Measurements from ENCODE around the gene TMEM165. TPM values are rescaled to one million over a fixed set of nuclear protein-coding genes. Genes with fewer than 3 reads are reported as not detected.
"Not testable (repeated sequence)": the region's sequence is repeated elsewhere in the genome, so short reads cannot be mapped to it uniquely, and the experiment has no call there.

TMEM165 gene
- total RNA-seq, 2 experiments from 2014 or later, result 44.8 to 46.0 TPM

GRCh38 chr4:55358668-55359067 lies 37.1 kb upstream of the TMEM165 start:
- intact Hi-C loops (cut with DNase I, micrococcal nuclease), result no loop called here
- no peaks in the 10 kb centered on the region for H3K36me3 Mint-ChIP-seq (ENCODE audit: low read depth)
- H3K27ac Mint-ChIP-seq, result no peak overlapping the region
- Histone ChIP-seq H3K4me3 (ENCODE audit: low read length) (no peak overlapping the region), H3K9me3 (ENCODE audit: control insufficient read depth in 1 of 2, insufficient read depth in 1 of 2, low read length in 2 of 2) (no peaks in the 10 kb centered on the region), H3K27ac (ENCODE audit: low read depth in 1 of 2, low read length in 2 of 2) (no peak overlapping the region), H3K27me3 (ENCODE audit: control insufficient read depth in 1 of 2, insufficient read depth in 2 of 2, low read length in 2 of 2) (no peaks in the 10 kb centered on the region), H3K4me1 (ENCODE audit: insufficient read depth, low read length) (no peaks in the 10 kb centered on the region), H3K36me3 (ENCODE audit: insufficient read depth, low read length) (no peaks in the 10 kb centered on the region)
- ChIA-PET CTCF (no interaction called here), POLR2A (no interaction called here)
- H3K4me1 Mint-ChIP-seq (ENCODE audit: low read depth), result no peaks in the 10 kb centered on the region
- no peaks in the 10 kb centered on the region for H3K9me3 Mint-ChIP-seq
- TF ChIP-seq CTCF (IDR thresholded peaks at IDR 0.05), result no peak
- no peak overlapping the region for H3K4me3 Mint-ChIP-seq
- ATAC-seq (ENCODE audit: poor library complexity), result no peak
- H3K27me3 Mint-ChIP-seq, result no peaks in the 10 kb centered on the region
- DNase-seq, result peak in 3 of 14 experiments; percentile 13 to 38 (median 34)

- no peak for ATAC-seq (ENCODE audit: poor library complexity)
- TF ChIP-seq CTCF (IDR thresholded peaks at IDR 0.05), result no peak
- no peaks in the 10 kb centered on the region for H3K4me1 Mint-ChIP-seq (ENCODE audit: low read depth)
- H3K4me3 ChIP-seq (ENCODE audit: low read length), result no peak overlapping the region
- no peaks in the 10 kb centered on the region for H3K9me3 Mint-ChIP-seq
- DNase-seq, result no peak
- no peaks in the 10 kb centered on the region for H3K9me3 ChIP-seq (ENCODE audit: control insufficient read depth in 1 of 2, insufficient read depth in 1 of 2, low read length in 2 of 2)
- no peak overlapping the region for H3K4me3 Mint-ChIP-seq
- intact Hi-C loops (cut with DNase I, micrococcal nuclease), result no loop called here
- no peaks in the 10 kb centered on the region for H3K36me3 ChIP-seq (ENCODE audit: insufficient read depth, low read length)
- H3K4me1 ChIP-seq (ENCODE audit: insufficient read depth, low read length), result no peaks in the 10 kb centered on the region
- no peaks in the 10 kb centered on the region for H3K27me3 Mint-ChIP-seq
- no peaks in the 10 kb centered on the region for H3K27me3 ChIP-seq (ENCODE audit: control insufficient read depth in 1 of 2, insufficient read depth in 2 of 2, low read length in 2 of 2)
- H3K27ac Mint-ChIP-seq, result no peak overlapping the region
- ChIA-PET POLR2A (no interaction called here), CTCF (no interaction called here)
- no peaks in the 10 kb centered on the region for H3K36me3 Mint-ChIP-seq (ENCODE audit: low read depth)
- no peak overlapping the region for H3K27ac ChIP-seq (ENCODE audit: low read depth in 1 of 2, low read length in 2 of 2)
These were observed 36.3 kb upstream of the TMEM165 start for GRCh38 chr4:55359397-55359916.

GRCh38 chr4:55362938-55363337 lies 32.8 kb upstream of the TMEM165 start:
- intact Hi-C loops (cut with DNase I, micrococcal nuclease); H3K4me3 Mint-ChIP-seq; H3K9me3 ChIP-seq (ENCODE audit: control insufficient read depth in 1 of 2, insufficient read depth in 1 of 2, low read length in 2 of 2); POLR2A ChIA-PET; H3K4me1 ChIP-seq (ENCODE audit: insufficient read depth, low read length); H3K27ac ChIP-seq (ENCODE audit: low read depth in 1 of 2, low read length in 2 of 2); H3K36me3 Mint-ChIP-seq (ENCODE audit: low read depth); ATAC-seq (ENCODE audit: poor library complexity); H3K4me3 ChIP-seq (ENCODE audit: low read length); H3K27me3 Mint-ChIP-seq; H3K27me3 ChIP-seq (ENCODE audit: control insufficient read depth in 1 of 2, insufficient read depth in 2 of 2, low read length in 2 of 2); H3K4me1 Mint-ChIP-seq (ENCODE audit: low read depth); H3K36me3 ChIP-seq (ENCODE audit: insufficient read depth, low read length); DNase-seq; H3K9me3 Mint-ChIP-seq; H3K27ac Mint-ChIP-seq: not testable (repeated sequence)
- CTCF ChIA-PET, result interaction anchor here (0.9 kb wide), 1 partner anchor 478 kb away, joined by 4 read pairs; no protein-coding TSS in a partner anchor

- Histone ChIP-seq H3K27me3 (ENCODE audit: control insufficient read depth in 1 of 2, insufficient read depth in 2 of 2, low read length in 2 of 2) (no peaks in the 10 kb centered on the region), H3K4me3 (ENCODE audit: low read length) (no peak overlapping the region), H3K4me1 (ENCODE audit: insufficient read depth, low read length) (no peaks in the 10 kb centered on the region), H3K36me3 (ENCODE audit: insufficient read depth, low read length) (no peaks in the 10 kb centered on the region), H3K27ac (ENCODE audit: low read depth in 1 of 2, low read length in 2 of 2) (no peak overlapping the region), H3K9me3 (ENCODE audit: control insufficient read depth in 1 of 2, insufficient read depth in 1 of 2, low read length in 2 of 2) (no peaks in the 10 kb centered on the region)
- Mint-ChIP-seq H3K4me3 (no peak overlapping the region), H3K27me3 (no peaks in the 10 kb centered on the region), H3K36me3 (ENCODE audit: low read depth) (no peaks in the 10 kb centered on the region), H3K27ac (no peak overlapping the region), H3K4me1 (ENCODE audit: low read depth) (no peaks in the 10 kb centered on the region), H3K9me3 (no peaks in the 10 kb centered on the region)
- ChIA-PET POLR2A (no interaction called here), CTCF (no interaction called here)
- intact Hi-C loops (cut with DNase I, micrococcal nuclease), result no loop called here
- DNase-seq (no peak), ATAC-seq (ENCODE audit: poor library complexity) (no peak)
- TF ChIP-seq CTCF (IDR thresholded peaks at IDR 0.05), result no peak
These were observed 31.9 kb upstream of the TMEM165 start for GRCh38 chr4:55363691-55364351.

All from CD4-positive, alpha-beta T cell (primary cell).